B cell (primary cell): ENCODE data around the gene DAP. TPM values are rescaled to one million over a fixed set of nuclear protein-coding genes. Genes with fewer than 3 reads are reported as not detected.

Source experiments
- ATAC-seq: fragments of 200-7000 bp; cut with Tn5 transposase; one replicate; pipeline ENCODE4 v1.10.0; 2021; ENCODE audit warnings: low read depth, mild to moderate bottlenecking, moderate number of reproducible peaks, moderate library complexity
- CTCF ChIA-PET: fragments of 350-600 bp; sonication (Branson Sonifier 250); formaldehyde crosslinking; loops from one replicate; lab custom pipeline; 2021; ENCODE audit warnings: antibody characterized with exemption, inconsistent platforms; lab: Charles Lee
- POLR2A ChIA-PET: fragments of 350-600 bp; sonication (Branson Sonifier 250); formaldehyde crosslinking; loops from one replicate; lab custom pipeline; 2021; ENCODE audit warnings: antibody characterized with exemption; lab: Charles Lee
- DNase-seq: peaks from one replicate; pipeline ENCODE4 v3.0.0; 2013
- H2AFZ ChIP-seq: 2 replicates; pipeline ENCODE4 v1.6.1; 2012; ENCODE audit warnings: mild to moderate bottlenecking, low read depth, low read length; ENCODE audit not compliant: insufficient read depth, poor library complexity, severe bottlenecking
- H3K27ac ChIP-seq, 2 donors: 1 replicate in 1 of 2; 2 replicates in 1 of 2; pipeline ENCODE4 v1.5.1; 2012 to 2013; ENCODE audit warnings: low read length in 2 of 2, mild to moderate bottlenecking in 2 of 2, moderate library complexity in 1 of 2
- H3K27me3 ChIP-seq, 4 experiments: fragments of 200-600 bp in 1 of 4; sonication (generic) in 1 of 4; replicated peaks in 1 of 4; 1 replicate in 2 of 4; 2 replicates in 2 of 4; pipeline versions ENCODE4 v1.6.1 to v1.7.0; 2013 to 2016; ENCODE audit warnings: low read length in 3 of 4, mild to moderate bottlenecking in 2 of 4, mixed read lengths in 1 of 4, moderate library complexity in 1 of 4; ENCODE audit not compliant: insufficient read depth in 4 of 4, control insufficient read depth in 3 of 4; ENCODE audit errors: control extremely low read depth in 1 of 4
- H3K36me3 ChIP-seq, 2 experiments: replicated peaks in 1 of 2; 1 replicate in 1 of 2; 2 replicates in 1 of 2; pipeline versions ENCODE4 v1.6.1 to v1.7.1; 2013; ENCODE audit warnings: low read length in 1 of 2; ENCODE audit not compliant: insufficient read depth in 2 of 2, control insufficient read depth in 1 of 2; ENCODE audit errors: control extremely low read depth in 1 of 2, extremely low read depth in 1 of 2
- H3K4me1 ChIP-seq, 2 donors: fragments of 200-600 bp in 1 of 2; sonication (generic) in 1 of 2; 1 replicate in 1 of 2; 2 replicates in 1 of 2; pipeline versions ENCODE4 v1.5.1 to v1.6.1; 2013 to 2017; ENCODE audit warnings: low read length in 2 of 2; ENCODE audit not compliant: control insufficient read depth in 2 of 2, insufficient read depth in 2 of 2
- H3K4me2 ChIP-seq: replicated peaks from 2 replicates; pipeline ENCODE3; 2012; ENCODE audit warnings: mild to moderate bottlenecking, low read depth, low read length; ENCODE audit not compliant: poor library complexity, severe bottlenecking
- H3K4me3 ChIP-seq, 5 experiments: fragments of 200-600 bp in 1 of 5; sonication (generic) in 1 of 5; 1 replicate in 3 of 5; 2 replicates in 2 of 5; pipeline versions ENCODE4 v1.5.1 to v1.7.0; 2011 to 2016; ENCODE audit warnings: low read length in 4 of 5, mild to moderate bottlenecking in 4 of 5, low read depth in 2 of 5, control low read depth in 1 of 5, moderate library complexity in 1 of 5; ENCODE audit not compliant: insufficient read depth in 1 of 5; ENCODE audit errors: control extremely low read depth in 1 of 5, extremely low read depth in 1 of 5
- H3K79me2 ChIP-seq: fragments of 200-600 bp; sonication (generic); one replicate; pipeline ENCODE4 v1.6.0; 2016; ENCODE audit warnings: low read length; ENCODE audit not compliant: control insufficient read depth, insufficient read depth
- H3K9ac ChIP-seq: fragments of 200-600 bp; sonication (generic); 2 replicates; pipeline ENCODE4 v1.6.1; 2017; ENCODE audit warnings: mild to moderate bottlenecking, low read length, moderate library complexity
- H3K9me3 ChIP-seq, 3 donors: one replicate each; pipeline versions ENCODE4 v1.6.1 to v1.7.1; 2013; ENCODE audit warnings: low read length in 2 of 3; ENCODE audit not compliant: control insufficient read depth in 2 of 3, insufficient read depth in 1 of 3; ENCODE audit errors: control extremely low read depth in 1 of 3
- H4K20me1 ChIP-seq: 2 replicates; pipeline ENCODE4 v1.6.0; 2012; ENCODE audit warnings: mild to moderate bottlenecking, low read length; ENCODE audit not compliant: insufficient read depth, control insufficient read depth, poor library complexity, severe bottlenecking
- H3K27ac Mint-ChIP-seq: one replicate; pipeline ENCODE4 v1.8.0; 2021; ENCODE audit warnings: mixed read lengths
- H3K27me3 Mint-ChIP-seq: one replicate; pipeline ENCODE4 v1.8.0; 2021; ENCODE audit warnings: mixed read lengths
- H3K4me1 Mint-ChIP-seq: one replicate; pipeline ENCODE4 v1.8.0; 2021; ENCODE audit warnings: mixed read lengths
- H3K4me3 Mint-ChIP-seq: one replicate; pipeline ENCODE4 v1.8.0; 2021; ENCODE audit warnings: mixed read lengths
- H3K9me3 Mint-ChIP-seq: one replicate; pipeline ENCODE4 v1.8.0; 2022; ENCODE audit warnings: mixed read lengths; ENCODE audit not compliant: insufficient read depth
- CTCF ChIP-seq: fragments of 200-600 bp; IDR thresholded peaks from one replicate; pipeline ENCODE4 v1.8.0; 2022; ENCODE audit warnings: antibody characterized with exemption, mild to moderate bottlenecking
- EZH2 ChIP-seq: IDR thresholded peaks from 2 replicates; pipeline ENCODE4 v1.6.1; 2012; ENCODE audit warnings: borderline replicate concordance, low read depth, mild to moderate bottlenecking, moderate library complexity, low read length; ENCODE audit not compliant: insufficient read depth, poor library complexity, severe bottlenecking
- WGBS: methylation state at CpG from one replicate; pipeline ENCODE4 v1.1.5; 2013; ENCODE audit warnings: missing lambda C conversion rate; ENCODE audit not compliant: insufficient coverage; 5-methylcytosine and 5-hydroxymethylcytosine counted together
- intact Hi-C: fragments of 100-400 bp; cut with micrococcal nuclease; formaldehyde crosslinking; loops from one replicate; pipeline ENCODE4 v1.10.0; 2022
- polyA plus RNA-seq: library from polyadenylated mRNA; depleted of rRNA; stranded (reverse); fragments of >200 nt; gene quantifications from 2 replicates; pipeline ENCODE4 v1.2.3, GENCODE V29; 2012
- total RNA-seq, 2 donors: library from RNA; stranded (reverse); fragments of 120-200 nt in 1 of 2; gene quantifications; 1 replicate in 1 of 2; 2 replicates in 1 of 2; pipeline versions ENCODE4 v1.2.3 to v1.2.4, GENCODE V29; 2013 to 2022

The DAP gene
- total and polyA plus RNA-seq, 2 donors (not counting 1 experiment from before 2014, with no cell fraction given): 42.6 to 49.8 TPM

- peaks cover 1% of the 10 kb centered on the region for H4K20me1 ChIP-seq
- no peak overlapping the region for H3K4me3 ChIP-seq
- no peak overlapping the region for H3K27ac Mint-ChIP-seq
- no peak overlapping the region for H2AFZ ChIP-seq
- 92% methylated on average over 3 of the region's 7 CpGs for WGBS
- H3K9me3 Mint-ChIP-seq: no peaks in the 10 kb centered on the region
- H3K79me2 ChIP-seq: peaks cover 11% of the 10 kb centered on the region
- DNase-seq: no peak
- peaks cover 6 to 10% of the 10 kb centered on the region in 2 experiments for H3K36me3 ChIP-seq
- ChIA-PET CTCF (interaction anchor here (0.9 to 3.7 kb wide), 6 partner anchors 10 to 1328 kb away, joined by 3 to 24 read pairs (median 4); no protein-coding TSS in a partner anchor), POLR2A (interaction anchor here (0.7 kb wide), 1 partner anchor 111 kb away, joined by 3 read pairs; no protein-coding TSS in a partner anchor)
- H3K27me3 ChIP-seq: no peaks in the 10 kb centered on the region
- H3K4me1 ChIP-seq: peaks cover 14 to 29% of the 10 kb centered on the region in 2 donors
- no peak overlapping the region for H3K4me3 Mint-ChIP-seq
- ATAC-seq: no peak
- H3K4me2 ChIP-seq: no peak overlapping the region
- no peak overlapping the region for H3K27ac ChIP-seq
- no peaks in the 10 kb centered on the region for H3K27me3 Mint-ChIP-seq
- H3K9ac ChIP-seq: no peak overlapping the region
- peaks cover 30% of the 10 kb centered on the region for H3K4me1 Mint-ChIP-seq
- TF ChIP-seq EZH2 (no peak), CTCF (no peak)
- no peaks in the 10 kb centered on the region for H3K9me3 ChIP-seq
- intact Hi-C loops: loop anchor here (2.0 to 10.0 kb wide), 4 partner anchors 159 to 1326 kb away; no protein-coding TSS in a partner anchor
Observed at GRCh38 chr5:10695759-10696543, 65.1 kb downstream of the DAP start.
